Astrocyte (in vitro differentiated cells and primary cell): ENCODE measurements around the gene PCSK4. TPM values are rescaled to one million over a fixed set of nuclear protein-coding genes. Genes with fewer than 3 reads are reported as not detected.

ENCODE experiments used
- DNase-seq: peaks from one replicate; pipeline ENCODE4 v3.0.0-alpha.2; 2010; ENCODE audit warnings: low read depth
- FAIRE-seq: peaks from 2 replicates; lab custom pipeline; 2011; peaks lifted over from hg19 to GRCh38; lab: Jason Lieb, UNC
- H2AFZ ChIP-seq: 2 replicates; pipeline ENCODE4 v1.6.0; 2012; ENCODE audit warnings: low read depth, low read length, inconsistent platforms
- H3K27ac ChIP-seq: 2 replicates; pipeline ENCODE4 v1.5.1; 2011; ENCODE audit warnings: low read depth, low read length, inconsistent platforms
- H3K27me3 ChIP-seq: 2 replicates; pipeline ENCODE4 v1.6.0; 2011; ENCODE audit warnings: low read length, inconsistent platforms; ENCODE audit not compliant: insufficient read depth
- H3K36me3 ChIP-seq: 2 replicates; pipeline ENCODE4 v1.5.1; 2011; ENCODE audit warnings: low read length, inconsistent platforms; ENCODE audit not compliant: insufficient read depth
- H3K4me1 ChIP-seq: 2 replicates; pipeline ENCODE4 v1.5.1; 2011; ENCODE audit warnings: low read length, inconsistent platforms; ENCODE audit not compliant: insufficient read depth
- H3K4me2 ChIP-seq: 2 replicates; pipeline ENCODE4 v1.6.0; 2012; ENCODE audit warnings: low read length, inconsistent platforms
- H3K4me3 ChIP-seq: 2 replicates; pipeline ENCODE4 v1.5.1; 2011; ENCODE audit warnings: low read depth, mild to moderate bottlenecking, low read length, inconsistent platforms; ENCODE audit not compliant: insufficient read depth
- H3K79me2 ChIP-seq: 2 replicates; pipeline ENCODE4 v1.6.0; 2012; ENCODE audit warnings: mild to moderate bottlenecking, low read length, inconsistent platforms; ENCODE audit not compliant: insufficient read depth
- H3K9ac ChIP-seq: 2 replicates; pipeline ENCODE4 v1.6.0; 2012; ENCODE audit warnings: mild to moderate bottlenecking, low read length, inconsistent platforms
- H3K9me3 ChIP-seq: 2 replicates; pipeline ENCODE4 v1.5.1; 2012; ENCODE audit warnings: low read depth, mild to moderate bottlenecking, low read length, inconsistent platforms; ENCODE audit not compliant: insufficient read depth
- H4K20me1 ChIP-seq: 2 replicates; pipeline ENCODE4 v1.6.0; 2012; ENCODE audit warnings: low read length, inconsistent platforms; ENCODE audit not compliant: insufficient read depth
- H3K27ac Mint-ChIP-seq: one replicate; pipeline ENCODE4 v1.8.0; 2021; ENCODE audit warnings: mild to moderate bottlenecking, mixed read lengths; ENCODE audit not compliant: unreplicated experiment
- H3K27me3 Mint-ChIP-seq: one replicate; pipeline ENCODE4 v1.8.0; 2021; ENCODE audit warnings: low read depth, mixed read lengths; ENCODE audit not compliant: unreplicated experiment
- H3K36me3 Mint-ChIP-seq: one replicate; pipeline ENCODE4 v1.8.0; 2021; ENCODE audit warnings: low read depth, mixed read lengths; ENCODE audit not compliant: unreplicated experiment
- H3K4me1 Mint-ChIP-seq: one replicate; pipeline ENCODE4 v1.8.0; 2021; ENCODE audit warnings: low read depth, mixed read lengths; ENCODE audit not compliant: unreplicated experiment
- H3K4me3 Mint-ChIP-seq: one replicate; pipeline ENCODE4 v1.8.0; 2021; ENCODE audit warnings: mild to moderate bottlenecking, moderate library complexity, mixed read lengths; ENCODE audit not compliant: unreplicated experiment
- H3K9me3 Mint-ChIP-seq: one replicate; pipeline ENCODE4 v1.8.0; 2021; ENCODE audit warnings: mild to moderate bottlenecking, mixed read lengths; ENCODE audit not compliant: unreplicated experiment
- CTCF ChIP-seq: IDR thresholded peaks from 2 replicates; pipeline ENCODE4 v1.5.1; 2011; ENCODE audit warnings: low read depth, mild to moderate bottlenecking, inconsistent platforms, low read length, moderate library complexity; ENCODE audit not compliant: insufficient read depth
- EZH2 ChIP-seq: IDR thresholded peaks from 2 replicates; pipeline ENCODE4 v1.6.1; 2012; ENCODE audit warnings: mild to moderate bottlenecking, low read length, inconsistent platforms; ENCODE audit not compliant: insufficient read depth
- total RNA-seq: library from RNA; stranded (reverse); gene quantifications from 2 replicates; pipeline ENCODE4 v1.2.1, GENCODE V29; 2021

Gene PCSK4
- total RNA-seq, 1 donor from 2014 or later = 2.7 TPM

GRCh38 chr19:1457031-1457739, 33.0 kb downstream of the PCSK4 start:
- DNase-seq (no peak), FAIRE-seq (no peak)
- no peak overlapping the region for H3K9ac ChIP-seq
- Mint-ChIP-seq H3K4me1 (no peaks in the 10 kb centered on the region), H3K27me3 (peaks cover 21% of the 10 kb centered on the region), H3K36me3 (peaks cover 9% of the 10 kb centered on the region), H3K27ac (no peak overlapping the region), H3K4me3 (no peak overlapping the region), H3K9me3 (no peaks in the 10 kb centered on the region)
- H3K79me2 ChIP-seq = no peaks in the 10 kb centered on the region
- no peak overlapping the region for H3K4me3 ChIP-seq
- H3K4me1 ChIP-seq = no peaks in the 10 kb centered on the region
- H3K9me3 ChIP-seq = no peaks in the 10 kb centered on the region
- H3K36me3 ChIP-seq = no peaks in the 10 kb centered on the region
- H3K4me2 ChIP-seq = no peak overlapping the region
- peaks cover 14% of the 10 kb centered on the region for H3K27me3 ChIP-seq
- no peak overlapping the region for H3K27ac ChIP-seq
- H2AFZ ChIP-seq = no peak overlapping the region
- TF ChIP-seq CTCF (no peak), EZH2 (no peak)
- H4K20me1 ChIP-seq = peaks cover 9% of the 10 kb centered on the region

DNA sequence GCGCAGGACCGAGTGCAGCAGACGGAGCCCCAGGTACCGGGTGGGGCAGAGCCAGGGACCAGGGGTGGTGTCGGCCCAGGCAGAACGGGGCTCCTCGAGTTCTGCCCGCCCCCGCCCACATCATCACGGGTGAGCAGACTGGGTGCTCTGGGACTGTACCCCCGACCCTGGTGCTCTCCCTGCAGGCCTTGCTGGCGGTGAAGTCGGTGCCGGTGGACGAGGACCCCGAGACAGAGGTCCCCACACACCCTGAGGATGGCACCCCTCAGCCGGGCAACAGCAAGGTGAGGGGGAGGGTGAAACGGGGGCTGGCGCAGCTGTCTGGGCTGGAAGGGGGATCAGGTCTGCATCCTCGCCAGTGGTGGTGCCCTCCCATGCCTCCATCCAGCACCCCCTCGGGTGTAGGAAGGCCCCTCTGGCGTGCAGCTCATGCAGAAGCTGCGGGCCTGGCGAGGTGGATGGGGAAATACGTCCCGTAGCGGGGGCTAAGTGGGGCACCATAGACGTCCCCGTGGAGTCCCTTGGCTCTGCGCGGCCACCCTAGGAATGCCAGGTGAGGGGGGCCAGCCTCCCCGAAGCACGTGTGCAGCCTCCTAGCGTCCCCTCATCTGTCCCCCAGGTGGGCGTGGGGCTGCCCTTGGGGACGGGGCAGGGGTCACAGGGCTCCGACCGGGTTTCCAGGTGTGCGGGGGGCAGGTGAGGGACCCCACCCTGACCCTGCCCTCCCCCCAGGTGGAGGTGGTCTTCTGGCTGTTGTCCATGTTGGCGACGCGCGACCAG, 33.8 kb downstream of the PCSK4 start:
- FAIRE-seq = no peak
- Mint-ChIP-seq H3K4me1 (no peaks in the 10 kb centered on the region), H3K27me3 (peaks cover 21% of the 10 kb centered on the region), H3K36me3 (peaks cover 9% of the 10 kb centered on the region), H3K4me3 (no peak overlapping the region), H3K27ac (no peak overlapping the region), H3K9me3 (no peaks in the 10 kb centered on the region)
- Histone ChIP-seq H3K27ac (no peak overlapping the region), H3K36me3 (no peaks in the 10 kb centered on the region), H3K4me2 (no peak overlapping the region), H3K27me3 (peaks cover 18% of the 10 kb centered on the region), H3K9me3 (no peaks in the 10 kb centered on the region), H3K79me2 (no peaks in the 10 kb centered on the region), H2AFZ (no peak overlapping the region), H3K9ac (no peak overlapping the region), H3K4me1 (no peaks in the 10 kb centered on the region), H4K20me1 (peaks cover 10% of the 10 kb centered on the region), H3K4me3 (no peak overlapping the region)
- no peak for DNase-seq
- no peak for TF ChIP-seq EZH2
- TF ChIP-seq CTCF = no peak
